Retinal pigment epithelial cell (primary cell): Measurements from ENCODE around the gene MTAP.

ENCODE experiments used
- DNase-seq: peaks from one replicate; pipeline ENCODE4 v3.0.0-alpha.2; 2010; ENCODE audit warnings: low read depth
- H3K4me3 ChIP-seq: 2 replicates; pipeline ENCODE4 v1.5.1; 2011; ENCODE audit warnings: mild to moderate bottlenecking, low read length, control low read depth, moderate library complexity
- TF ChIP-seq, protein P1 (sequence below): conservative IDR thresholded peaks from 2 replicates; pipeline ENCODE4 v1.5.1; 2011; ENCODE audit warnings: low read depth, low read length, control low read depth, inconsistent platforms

MTAP gene

GRCh38 chr9:21854594-21854993 is 52.2 kb downstream of the MTAP start:
- DNase-seq = peak; percentile 95
- TF ChIP-seq, protein P1, sequence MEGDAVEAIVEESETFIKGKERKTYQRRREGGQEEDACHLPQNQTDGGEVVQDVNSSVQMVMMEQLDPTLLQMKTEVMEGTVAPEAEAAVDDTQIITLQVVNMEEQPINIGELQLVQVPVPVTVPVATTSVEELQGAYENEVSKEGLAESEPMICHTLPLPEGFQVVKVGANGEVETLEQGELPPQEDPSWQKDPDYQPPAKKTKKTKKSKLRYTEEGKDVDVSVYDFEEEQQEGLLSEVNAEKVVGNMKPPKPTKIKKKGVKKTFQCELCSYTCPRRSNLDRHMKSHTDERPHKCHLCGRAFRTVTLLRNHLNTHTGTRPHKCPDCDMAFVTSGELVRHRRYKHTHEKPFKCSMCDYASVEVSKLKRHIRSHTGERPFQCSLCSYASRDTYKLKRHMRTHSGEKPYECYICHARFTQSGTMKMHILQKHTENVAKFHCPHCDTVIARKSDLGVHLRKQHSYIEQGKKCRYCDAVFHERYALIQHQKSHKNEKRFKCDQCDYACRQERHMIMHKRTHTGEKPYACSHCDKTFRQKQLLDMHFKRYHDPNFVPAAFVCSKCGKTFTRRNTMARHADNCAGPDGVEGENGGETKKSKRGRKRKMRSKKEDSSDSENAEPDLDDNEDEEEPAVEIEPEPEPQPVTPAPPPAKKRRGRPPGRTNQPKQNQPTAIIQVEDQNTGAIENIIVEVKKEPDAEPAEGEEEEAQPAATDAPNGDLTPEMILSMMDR = no peak
- peak overlapping the region; percentile 25 for H3K4me3 ChIP-seq

DNA sequence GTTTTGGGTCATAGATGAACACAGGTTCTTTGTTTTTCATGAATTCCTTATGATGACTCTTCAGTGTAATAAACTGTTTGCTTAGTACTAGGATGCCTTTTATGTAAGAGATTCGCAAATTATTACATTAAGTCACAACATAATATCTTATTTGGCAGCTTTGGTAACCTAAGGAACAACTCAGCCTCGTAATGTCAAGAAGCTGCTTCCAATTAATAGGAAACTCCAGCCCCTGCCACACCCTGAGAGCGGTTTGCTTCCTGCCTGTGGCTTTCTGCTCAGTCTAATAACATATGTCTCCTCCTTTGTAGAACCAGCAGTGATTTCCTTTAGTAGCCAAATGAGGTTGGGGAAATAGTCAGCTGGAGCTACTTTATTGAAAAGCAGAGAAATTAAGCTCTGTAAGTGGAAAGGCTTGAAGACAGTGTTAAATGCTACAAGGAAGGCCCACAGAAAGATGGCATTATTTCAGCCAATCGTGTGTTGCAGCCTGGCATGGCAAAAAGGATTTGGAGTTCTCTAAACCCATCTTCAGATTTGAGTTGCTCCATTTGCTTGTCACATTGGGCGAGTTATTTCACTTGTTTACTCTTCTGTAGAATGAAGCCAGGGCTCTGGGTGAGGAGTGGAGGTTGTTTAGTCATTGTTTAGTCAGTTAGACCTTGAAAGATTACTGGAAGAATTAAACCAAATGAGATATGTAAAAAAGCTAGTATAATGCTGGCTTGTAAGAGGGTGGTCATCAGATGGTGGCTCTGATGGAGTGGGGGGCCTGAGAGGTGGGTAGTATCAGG is 54.1 kb downstream of the MTAP start:
- TF ChIP-seq, protein P1 = no peak
- DNase-seq = no peak
- no peak overlapping the region for H3K4me3 ChIP-seq

DNA sequence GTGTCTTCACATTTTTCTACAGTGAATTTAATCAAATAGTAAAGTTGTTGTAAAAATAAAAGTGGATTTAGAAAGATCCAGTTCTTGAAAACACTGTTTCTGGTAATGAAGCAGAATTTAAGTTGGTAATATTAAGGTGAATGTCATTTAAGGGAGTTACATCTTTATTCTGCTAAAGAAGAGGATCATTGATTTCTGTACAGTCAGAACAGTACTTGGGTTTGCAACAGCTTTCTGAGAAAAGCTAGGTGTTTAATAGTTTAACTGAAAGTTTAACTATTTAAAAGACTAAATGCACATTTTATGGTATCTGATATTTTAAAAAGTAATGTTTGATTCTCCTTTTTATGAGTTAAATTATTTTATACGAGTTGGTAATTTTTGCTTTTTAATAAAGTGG is 60.4 kb downstream of the MTAP start:
- no peak for DNase-seq
- TF ChIP-seq, protein P1 = no peak
- no peak overlapping the region for H3K4me3 ChIP-seq

- no peak overlapping the region for H3K4me3 ChIP-seq
- no peak for DNase-seq
- TF ChIP-seq, protein P1 = no peak
Measured at GRCh38 chr9:21864505-21864904, 62.1 kb downstream of the MTAP start.

- TF ChIP-seq, protein P1 = no peak
- DNase-seq = no peak
Measured at GRCh38 chr9:21866302-21866701, 63.9 kb downstream of the MTAP start.

DNA sequence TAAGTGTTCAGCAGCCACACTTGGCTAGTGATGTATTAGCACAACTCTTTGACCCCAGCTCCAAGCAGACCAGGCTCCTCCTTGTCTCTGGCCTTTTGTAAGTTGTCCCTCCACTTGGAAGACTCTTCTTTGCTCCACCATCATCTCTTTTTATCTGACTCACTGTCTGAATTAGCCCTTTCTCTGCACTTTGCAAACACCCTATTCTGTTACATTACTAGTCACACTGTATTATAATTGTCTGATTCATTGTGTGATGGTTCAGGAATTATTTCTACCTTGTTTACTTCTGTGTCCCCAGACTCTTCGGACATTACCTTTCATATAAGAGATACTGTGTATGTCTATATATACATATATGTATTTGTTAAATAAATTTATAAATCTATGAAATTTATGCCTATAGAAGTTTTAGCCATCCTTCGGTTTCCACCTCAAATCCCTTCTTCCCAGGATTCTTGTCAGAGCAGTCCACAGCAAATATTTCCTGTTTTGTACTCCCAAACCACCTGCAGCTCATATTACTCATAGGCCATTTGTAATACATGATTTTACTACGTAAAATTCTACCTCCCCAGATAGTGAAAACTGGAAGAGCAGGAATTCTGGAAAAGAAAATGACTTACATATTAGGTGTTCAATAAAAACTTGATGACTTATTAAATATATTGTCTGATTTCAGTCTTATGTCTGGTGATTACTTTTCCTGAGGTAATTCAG is 69.0 kb downstream of the MTAP start:
- TF ChIP-seq, protein P1 = no peak
- H3K4me3 ChIP-seq = no peak overlapping the region

More at GRCh38 chr9:21866302-21866701, 63.9 kb downstream of the MTAP start:
- no peak overlapping the region for H3K4me3 ChIP-seq

More for the DNA sequence above, 69.0 kb downstream of the MTAP start:
- no peak for DNase-seq
